Measurements from ENCODE around the gene MFSD12. TPM values are rescaled to one million over a fixed set of nuclear protein-coding genes. Genes with fewer than 3 reads are reported as not detected.
A peak's percentile ranks its signal among the peaks of the same experiment; 100 is the strongest.

The MFSD12 gene
- total RNA-seq, 1 donor from 2014 or later: 85.5 TPM

- Mint-ChIP-seq H3K4me1 (ENCODE audit: unreplicated experiment) (peaks cover 9% of the 10 kb centered on the region), H3K27ac (ENCODE audit: unreplicated experiment) (no peak overlapping the region), H3K27me3 (ENCODE audit: unreplicated experiment) (no peaks in the 10 kb centered on the region), H3K9me3 (ENCODE audit: unreplicated experiment) (no peaks in the 10 kb centered on the region), H3K4me3 (ENCODE audit: unreplicated experiment) (no peak overlapping the region), H3K36me3 (ENCODE audit: unreplicated experiment) (peaks cover 29% of the 10 kb centered on the region)
- no peak for DNase-seq (ENCODE audit: extremely low spot score, unreplicated experiment)
- TF ChIP-seq CTCF (IDR thresholded peaks at IDR 0.05): no peak
These were observed 21.8 kb downstream of the MFSD12 start for GRCh38 chr19:3535563-3535965.

- Mint-ChIP-seq H3K4me3 (ENCODE audit: unreplicated experiment) (no peak overlapping the region), H3K27me3 (ENCODE audit: unreplicated experiment) (no peaks in the 10 kb centered on the region), H3K4me1 (ENCODE audit: unreplicated experiment) (peaks cover 9% of the 10 kb centered on the region), H3K9me3 (ENCODE audit: unreplicated experiment) (no peaks in the 10 kb centered on the region), H3K27ac (ENCODE audit: unreplicated experiment) (no peak overlapping the region), H3K36me3 (ENCODE audit: unreplicated experiment) (peaks cover 29% of the 10 kb centered on the region)
- DNase-seq (ENCODE audit: extremely low spot score, unreplicated experiment): no peak
- TF ChIP-seq CTCF (IDR thresholded peaks at IDR 0.05): no peak
These were observed 22.2 kb downstream of the MFSD12 start for GRCh38 chr19:3535235-3535535.

GRCh38 chr19:3534375-3535234 lies 22.8 kb downstream of the MFSD12 start:
- Mint-ChIP-seq H3K27me3 (ENCODE audit: unreplicated experiment) (no peaks in the 10 kb centered on the region), H3K36me3 (ENCODE audit: unreplicated experiment) (peaks cover 27% of the 10 kb centered on the region), H3K4me1 (ENCODE audit: unreplicated experiment) (peaks cover 9% of the 10 kb centered on the region), H3K4me3 (ENCODE audit: unreplicated experiment) (no peak overlapping the region), H3K27ac (ENCODE audit: unreplicated experiment) (no peak overlapping the region), H3K9me3 (ENCODE audit: unreplicated experiment) (no peaks in the 10 kb centered on the region)
- peak; percentile 84 for DNase-seq (ENCODE audit: extremely low spot score, unreplicated experiment)
- TF ChIP-seq CTCF (IDR thresholded peaks at IDR 0.05): no peak

- H3K27ac Mint-ChIP-seq (ENCODE audit: unreplicated experiment): no peak overlapping the region
- peaks cover 22% of the 10 kb centered on the region for H3K36me3 Mint-ChIP-seq (ENCODE audit: unreplicated experiment)
- no peak for DNase-seq (ENCODE audit: extremely low spot score, unreplicated experiment)
- no peak for TF ChIP-seq CTCF (IDR thresholded peaks at IDR 0.05)
- no peaks in the 10 kb centered on the region for H3K27me3 Mint-ChIP-seq (ENCODE audit: unreplicated experiment)
- H3K9me3 Mint-ChIP-seq (ENCODE audit: unreplicated experiment): no peaks in the 10 kb centered on the region
- H3K4me3 Mint-ChIP-seq (ENCODE audit: unreplicated experiment): no peak overlapping the region
- peaks cover 4% of the 10 kb centered on the region for H3K4me1 Mint-ChIP-seq (ENCODE audit: unreplicated experiment)
These were observed 23.7 kb downstream of the MFSD12 start for GRCh38 chr19:3533563-3534216.

- Mint-ChIP-seq H3K4me3 (ENCODE audit: unreplicated experiment) (no peak overlapping the region), H3K4me1 (ENCODE audit: unreplicated experiment) (peaks cover 4% of the 10 kb centered on the region), H3K27me3 (ENCODE audit: unreplicated experiment) (no peaks in the 10 kb centered on the region), H3K36me3 (ENCODE audit: unreplicated experiment) (peaks cover 22% of the 10 kb centered on the region), H3K27ac (ENCODE audit: unreplicated experiment) (no peak overlapping the region), H3K9me3 (ENCODE audit: unreplicated experiment) (no peaks in the 10 kb centered on the region)
- no peak for TF ChIP-seq CTCF (IDR thresholded peaks at IDR 0.05)
- DNase-seq (ENCODE audit: extremely low spot score, unreplicated experiment): no peak
These were observed 24.4 kb downstream of the MFSD12 start for GRCh38 chr19:3533033-3533432.
